GM18505 (cell line): ENCODE results near the gene RASA3.

ENCODE experiments used
- ATAC-seq: cut with Tn5 transposase; IDR thresholded peaks from one replicate; pipeline ENCODE4 v1.9.1; 2021; ENCODE audit not compliant: unreplicated experiment
- POLR2A ChIP-seq: IDR thresholded peaks from 4 replicates; pipeline ENCODE4 v1.6.1; 2011; ENCODE audit warnings: borderline replicate concordance; ENCODE audit not compliant: insufficient read depth, insufficient read length; ENCODE audit errors: extremely low read depth

RASA3 gene

GRCh38 chr13:114097212-114097892 lies 35.1 kb downstream of the RASA3 start:
- TF ChIP-seq POLR2A = no peak
- ATAC-seq = no peak

- TF ChIP-seq POLR2A = no peak
- ATAC-seq = no peak
Measured at GRCh38 chr13:114096811-114097211, 35.6 kb downstream of the RASA3 start.

GRCh38 chr13:114096031-114096485 lies 36.4 kb downstream of the RASA3 start:
- ATAC-seq = no peak
- no peak for TF ChIP-seq POLR2A

GRCh38 chr13:114095486-114095885 lies 36.9 kb downstream of the RASA3 start:
- TF ChIP-seq POLR2A = no peak
- no peak for ATAC-seq

- no peak for ATAC-seq
- TF ChIP-seq POLR2A = no peak
Measured at GRCh38 chr13:114093118-114093517, 39.3 kb downstream of the RASA3 start.

GRCh38 chr13:114092468-114092867 lies 40.0 kb downstream of the RASA3 start:
- TF ChIP-seq POLR2A = no peak
- no peak for ATAC-seq

GRCh38 chr13:114090476-114090875 lies 41.9 kb downstream of the RASA3 start:
- no peak for ATAC-seq
- TF ChIP-seq POLR2A = no peak

GRCh38 chr13:114089751-114090400 lies 42.5 kb downstream of the RASA3 start:
- TF ChIP-seq POLR2A = no peak
- no peak for ATAC-seq

GRCh38 chr13:114089341-114089740 lies 43.1 kb downstream of the RASA3 start:
- TF ChIP-seq POLR2A = no peak
- ATAC-seq = no peak

- no peak for TF ChIP-seq POLR2A
- no peak for ATAC-seq
Measured at GRCh38 chr13:114088863-114089262, 43.6 kb downstream of the RASA3 start.

GRCh38 chr13:114088234-114088633 lies 44.2 kb downstream of the RASA3 start:
- no peak for ATAC-seq
- no peak for TF ChIP-seq POLR2A

GRCh38 chr13:114087430-114087829 lies 45.0 kb downstream of the RASA3 start:
- ATAC-seq = no peak
- TF ChIP-seq POLR2A = no peak

GRCh38 chr13:114082849-114083645 lies 49.4 kb downstream of the RASA3 start:
- no peak for TF ChIP-seq POLR2A
- no peak for ATAC-seq
